Panc1 (cell line): Measurements from ENCODE around the gene C5.

ENCODE experiments used
- CTCF ChIP-seq: fragments of 450-650 bp; IDR thresholded peaks from 2 replicates; pipeline ENCODE4 v1.5.1; 2017; ENCODE audit warnings: mild to moderate bottlenecking
- POLR2AphosphoS5 ChIP-seq: IDR thresholded peaks from 2 replicates; pipeline ENCODE4 v1.6.1; 2012; ENCODE audit warnings: mild to moderate bottlenecking, low read depth, low read length, moderate library complexity

GRCh38 chr9:120902569-120903535 is 147.2 kb downstream of the C5 start:
- no peak for TF ChIP-seq CTCF
- TF ChIP-seq POLR2AphosphoS5, result no peak
